Neural progenitor cell (in vitro differentiated cells): Measurements from ENCODE around the gene CALHM1. TPM values are rescaled to one million over a fixed set of nuclear protein-coding genes. Genes with fewer than 3 reads are reported as not detected.
A peak's percentile ranks its signal among the peaks of the same experiment; 100 is the strongest.

Experiments
- DNase-seq: peaks from one replicate; pipeline ENCODE4 v3.0.0-alpha.2; 2016; ENCODE audit warnings: low spot score
- H2AFZ ChIP-seq: fragments of 200-600 bp; sonication (generic); replicated peaks from 2 replicates; pipeline ENCODE4 v1.6.1; 2016; ENCODE audit warnings: antibody characterized with exemption
- H3F3A ChIP-seq: fragments of 200-600 bp; sonication (generic); 2 replicates; pipeline ENCODE4 v1.6.1; 2016; ENCODE audit warnings: antibody characterized with exemption, low read depth
- H3K27ac ChIP-seq: fragments of 200-600 bp; sonication (generic); 2 replicates; pipeline ENCODE4 v1.5.1; 2016; ENCODE audit warnings: mild to moderate bottlenecking
- H3K27me3 ChIP-seq: fragments of 200-600 bp; sonication (generic); 2 replicates; pipeline ENCODE4 v1.6.1; 2016; ENCODE audit warnings: mild to moderate bottlenecking, moderate library complexity
- H3K36me3 ChIP-seq: fragments of 200-600 bp; sonication (generic); 2 replicates; pipeline ENCODE4 v1.5.1; 2016
- H3K4me1 ChIP-seq: fragments of 200-600 bp; sonication (generic); 2 replicates; pipeline ENCODE4 v1.6.1; 2016; ENCODE audit warnings: mixed run types
- H3K4me2 ChIP-seq: fragments of 200-600 bp; sonication (generic); 2 replicates; pipeline ENCODE4 v1.6.1; 2016
- H3K4me3 ChIP-seq: fragments of 200-600 bp; sonication (generic); 2 replicates; pipeline ENCODE4 v1.5.1; 2016
- H3K79me2 ChIP-seq: fragments of 200-600 bp; sonication (generic); 2 replicates; pipeline ENCODE4 v1.6.1; 2016; ENCODE audit warnings: low read depth
- H3K9ac ChIP-seq: fragments of 200-600 bp; sonication (generic); 2 replicates; pipeline ENCODE4 v1.6.1; 2016
- H3K9me3 ChIP-seq: fragments of 200-600 bp; sonication (generic); 2 replicates; pipeline ENCODE4 v1.5.1; 2016; ENCODE audit warnings: low read depth
- H4K20me1 ChIP-seq: fragments of 200-600 bp; sonication (generic); 2 replicates; pipeline ENCODE4 v1.6.1; 2016; ENCODE audit warnings: low read depth
- H3K27ac Mint-ChIP-seq: 3 replicates; pipeline ENCODE4 v1.8.0; 2021; ENCODE audit warnings: mixed read lengths
- H3K27me3 Mint-ChIP-seq: 2 replicates; pipeline ENCODE4 v1.8.0; 2022; ENCODE audit warnings: low read depth, mild to moderate bottlenecking, inconsistent platforms, moderate library complexity, mixed read lengths; ENCODE audit not compliant: insufficient read depth
- H3K36me3 Mint-ChIP-seq: 3 replicates; pipeline ENCODE4 v1.8.0; 2021; ENCODE audit warnings: mixed read lengths
- H3K4me1 Mint-ChIP-seq: 3 replicates; pipeline ENCODE4 v1.8.0; 2021; ENCODE audit warnings: mixed read lengths
- H3K4me3 Mint-ChIP-seq: 3 replicates; pipeline ENCODE4 v1.8.0; 2021; ENCODE audit warnings: mild to moderate bottlenecking, moderate library complexity, mixed read lengths
- H3K9me3 Mint-ChIP-seq: 3 replicates; pipeline ENCODE4 v1.8.0; 2020; ENCODE audit warnings: mixed read lengths
- CTCF ChIP-seq: fragments of 200-600 bp; sonication (generic); IDR thresholded peaks from 2 replicates; pipeline ENCODE4 v1.5.1; 2017; ENCODE audit warnings: antibody characterized with exemption, mild to moderate bottlenecking
- EZH2 ChIP-seq: fragments of 200-600 bp; sonication (generic); IDR thresholded peaks from 2 replicates; pipeline ENCODE4 v1.6.1; 2017; ENCODE audit warnings: antibody characterized with exemption, mild to moderate bottlenecking, moderate library complexity
- EZH2phosphoT487 ChIP-seq: fragments of 200-600 bp; sonication (generic); IDR thresholded peaks from 2 replicates; pipeline ENCODE4 v1.6.1; 2017; ENCODE audit warnings: antibody characterized with exemption
- total RNA-seq: library from RNA; depleted of rRNA; stranded (reverse); fragments of >200 nt; gene quantifications from 2 replicates; pipeline ENCODE4 v1.2.3, GENCODE V29; 2015; ENCODE audit warnings: low replicate concordance

The CALHM1 gene
- total RNA-seq, result 0.06 TPM in 1 of 2 replicates, not detected in the other

GRCh38 chr10:103458720-103459119, at the start of gene CALHM1:
CALHM1 (minus strand) TSS chr10:103458900; CDS start chr10:103458751, 149 bp downstream.
- no peak for TF ChIP-seq EZH2phosphoT487
- no peak for TF ChIP-seq EZH2
- TF ChIP-seq CTCF, result no peak
- Mint-ChIP-seq H3K9me3 (no peaks in the 10 kb centered on the region), H3K4me3 (peak within 1 kb of the TSS; percentile 61), H3K4me1 (peaks cover 13% of the 10 kb centered on the region), H3K27ac (peak within 1 kb of the TSS; percentile 85), H3K27me3 (peaks cover 2% of the 10 kb centered on the region), H3K36me3 (no peaks in the 10 kb centered on the region)
- H3K4me3 ChIP-seq, result no peak within 1 kb of the TSS
- peak; percentile 68 for DNase-seq
- no peaks in the 10 kb centered on the region for H3K79me2 ChIP-seq
- H2AFZ ChIP-seq, result peak within 1 kb of the TSS; percentile 58
- H3K4me1 ChIP-seq, result peaks cover 4% of the 10 kb centered on the region
- no peaks in the 10 kb centered on the region for H3F3A ChIP-seq
- H3K9me3 ChIP-seq, result no peaks in the 10 kb centered on the region
- H3K27ac ChIP-seq, result no peak within 1 kb of the TSS
- peak within 1 kb of the TSS; percentile 47 for H3K4me2 ChIP-seq
- H3K36me3 ChIP-seq, result no peaks in the 10 kb centered on the region
- no peaks in the 10 kb centered on the region for H3K27me3 ChIP-seq
- no peak within 1 kb of the TSS for H3K9ac ChIP-seq
- no peaks in the 10 kb centered on the region for H4K20me1 ChIP-seq

GRCh38 chr10:103507235-103508191, 48.8 kb upstream of the CALHM1 start:
- DNase-seq, result no peak
- peaks cover 7% of the 10 kb centered on the region for H3K27me3 Mint-ChIP-seq
- no peaks in the 10 kb centered on the region for H3K9me3 ChIP-seq
- H4K20me1 ChIP-seq, result no peaks in the 10 kb centered on the region
- TF ChIP-seq EZH2 (no peak), EZH2phosphoT487 (no peak), CTCF (no peak)
- no peaks in the 10 kb centered on the region for H3K79me2 ChIP-seq
- no peaks in the 10 kb centered on the region for H3F3A ChIP-seq
- H3K4me3 ChIP-seq, result no peak overlapping the region
- H3K27me3 ChIP-seq, result no peaks in the 10 kb centered on the region
- H3K27ac Mint-ChIP-seq, result no peak overlapping the region
- H3K27ac ChIP-seq, result no peak overlapping the region
- no peaks in the 10 kb centered on the region for H3K4me1 ChIP-seq
- no peak overlapping the region for H3K4me3 Mint-ChIP-seq
- H2AFZ ChIP-seq, result no peak overlapping the region
- H3K9me3 Mint-ChIP-seq, result peaks cover under 1% of the 10 kb centered on the region
- H3K4me1 Mint-ChIP-seq, result peaks cover 13% of the 10 kb centered on the region
- no peaks in the 10 kb centered on the region for H3K36me3 ChIP-seq
- H3K4me2 ChIP-seq, result no peak overlapping the region
- no peak overlapping the region for H3K9ac ChIP-seq
- no peaks in the 10 kb centered on the region for H3K36me3 Mint-ChIP-seq

- no peak overlapping the region for H3K27ac Mint-ChIP-seq
- Histone ChIP-seq H3K4me3 (no peak overlapping the region), H2AFZ (no peak overlapping the region), H3F3A (no peaks in the 10 kb centered on the region), H3K27ac (no peak overlapping the region), H4K20me1 (no peaks in the 10 kb centered on the region), H3K27me3 (no peaks in the 10 kb centered on the region), H3K4me1 (no peaks in the 10 kb centered on the region), H3K4me2 (no peak overlapping the region), H3K9ac (no peak overlapping the region), H3K36me3 (no peaks in the 10 kb centered on the region), H3K79me2 (no peaks in the 10 kb centered on the region), H3K9me3 (no peaks in the 10 kb centered on the region)
- H3K4me1 Mint-ChIP-seq, result peaks cover 23% of the 10 kb centered on the region
- H3K27me3 Mint-ChIP-seq, result peaks cover 13% of the 10 kb centered on the region
- no peaks in the 10 kb centered on the region for H3K36me3 Mint-ChIP-seq
- no peak for TF ChIP-seq EZH2
- TF ChIP-seq CTCF, result no peak
- TF ChIP-seq EZH2phosphoT487, result no peak
- peaks cover 2% of the 10 kb centered on the region for H3K9me3 Mint-ChIP-seq
- H3K4me3 Mint-ChIP-seq, result no peak overlapping the region
- no peak for DNase-seq
Measured at GRCh38 chr10:103506061-103506460, 47.4 kb upstream of the CALHM1 start.
